ENCODE results near the gene ELAVL1.
A peak's percentile ranks its signal among the peaks of the same experiment; 100 is the strongest.
"Not testable (repeated sequence)": the region's sequence is repeated elsewhere in the genome, so short reads cannot be mapped to it uniquely, and the experiment has no call there.

ELAVL1 gene

DNA sequence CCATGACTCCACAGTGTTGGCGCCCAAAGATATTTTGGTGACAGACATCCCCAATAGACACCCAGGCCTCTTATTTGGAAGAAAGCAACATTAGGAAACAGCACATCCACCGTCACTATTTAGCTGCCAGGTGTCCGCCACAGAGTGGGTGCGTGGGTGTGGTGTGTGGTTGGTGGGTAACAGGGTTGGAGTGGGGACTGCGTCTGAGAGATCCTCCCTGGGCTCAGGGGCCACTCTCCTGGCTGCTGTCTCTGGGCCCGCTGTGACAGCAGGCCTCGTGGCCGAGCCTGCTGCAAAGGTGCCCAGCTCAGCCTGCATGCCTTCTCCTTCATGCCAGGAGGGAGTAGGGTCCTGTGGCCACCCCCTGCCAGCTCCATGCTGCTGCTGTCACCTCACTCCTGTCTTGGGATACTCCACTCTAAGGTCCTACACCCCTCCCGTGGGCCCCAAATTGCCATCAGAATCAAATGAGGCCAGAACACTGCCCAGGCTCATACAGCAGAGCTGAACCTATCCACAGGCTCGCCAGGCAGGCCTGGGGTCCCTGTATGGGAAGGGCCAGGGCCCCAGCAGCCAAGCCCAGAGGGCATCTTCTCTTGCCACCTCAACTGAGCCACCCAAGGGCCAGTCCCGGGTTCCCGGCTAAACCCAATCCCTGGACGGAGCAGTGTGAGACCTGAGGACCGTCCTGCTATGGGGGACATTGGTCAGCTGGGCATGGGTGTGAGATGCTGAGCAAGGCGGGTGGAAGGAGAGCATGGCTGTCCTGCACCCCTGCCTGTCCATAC is 37.2 kb downstream of the ELAVL1 start:
- DNase-seq (ENCODE audit: low spot score) = no peak

DNA sequence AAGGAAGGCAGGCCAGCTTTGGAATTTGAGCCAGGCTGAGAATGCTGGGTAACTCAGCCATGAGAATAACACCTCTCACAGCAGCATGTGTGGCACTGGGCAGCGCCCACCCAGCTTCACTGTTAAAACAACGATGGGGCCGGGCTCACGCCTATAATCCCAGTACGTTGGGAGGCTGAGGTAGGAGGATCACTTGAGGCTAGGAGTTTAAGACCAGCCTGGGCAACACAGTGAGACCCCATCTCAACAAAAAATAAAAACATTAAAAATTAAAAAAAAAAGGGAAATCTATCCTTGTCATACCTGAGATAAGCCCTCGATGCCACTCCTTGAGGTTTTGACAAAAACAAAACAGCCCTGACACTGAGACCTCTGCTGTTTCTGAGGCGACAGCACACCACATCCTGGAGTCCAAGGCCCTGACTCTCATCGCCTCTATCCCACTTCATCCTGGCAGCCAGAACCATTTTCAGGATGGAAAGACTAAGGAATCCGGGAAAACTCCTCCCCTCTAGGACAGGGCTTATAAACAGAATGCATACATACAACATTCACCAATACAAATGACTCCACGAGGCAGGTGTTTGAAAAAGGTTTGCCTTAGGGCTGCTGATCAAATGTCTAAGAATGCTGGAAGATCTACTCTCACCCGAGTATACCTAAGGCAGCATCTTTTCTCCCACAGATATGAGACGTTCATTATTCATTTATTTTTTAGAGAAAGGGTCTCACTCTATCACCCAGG is 39.3 kb downstream of the ELAVL1 start:
- no peak for DNase-seq (ENCODE audit: low spot score)

DNA sequence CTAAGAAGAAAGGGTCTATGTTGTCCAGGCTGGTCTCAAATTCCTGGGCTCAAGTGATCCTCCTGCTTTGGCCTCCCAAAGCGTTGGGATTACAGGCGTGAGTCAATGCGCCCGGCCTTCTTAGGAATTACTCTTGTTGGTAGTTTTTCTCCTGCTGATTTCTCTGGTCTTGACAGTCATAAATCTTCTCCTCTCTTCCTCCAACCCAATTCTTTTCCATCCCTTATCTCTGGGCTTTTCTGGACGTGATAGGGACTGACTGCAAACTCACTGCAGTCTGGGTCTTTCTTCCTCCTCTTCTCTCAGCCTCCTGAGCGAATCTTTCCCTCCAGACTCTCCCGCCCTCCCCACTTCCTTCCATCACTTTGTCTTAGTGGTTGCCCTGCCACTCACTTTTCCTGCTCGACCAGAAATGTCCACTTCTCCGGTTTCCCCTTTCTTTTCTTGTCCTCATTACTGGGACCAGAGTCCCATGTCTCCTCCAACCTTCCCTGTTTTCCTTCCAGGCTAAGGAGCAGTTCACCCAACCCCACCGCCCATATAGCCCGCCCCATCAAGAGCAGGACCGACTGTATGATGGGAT is 40.1 kb downstream of the ELAVL1 start:
- DNase-seq (ENCODE audit: low spot score) = no peak

DNA sequence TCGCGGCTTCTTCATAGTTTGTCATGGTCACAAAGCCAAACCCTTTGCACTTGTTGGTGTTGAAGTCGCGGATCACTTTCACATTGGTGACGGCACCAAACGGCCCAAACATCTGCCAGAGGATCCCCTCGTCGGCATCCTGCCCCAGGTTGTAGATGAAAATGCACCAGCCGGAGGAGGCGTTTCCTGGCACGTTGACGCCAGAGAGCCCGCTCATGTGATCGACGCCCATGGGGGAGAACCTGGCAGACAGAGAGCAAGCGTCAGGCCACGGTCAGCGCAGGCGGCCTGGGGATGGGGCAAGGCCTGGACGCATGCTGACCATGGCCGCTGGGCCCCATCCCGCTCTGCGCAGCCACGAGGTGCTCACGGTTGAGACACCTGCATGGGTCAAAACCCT is 41.9 kb downstream of the ELAVL1 start:
- no peak for DNase-seq (ENCODE audit: low spot score)

DNA sequence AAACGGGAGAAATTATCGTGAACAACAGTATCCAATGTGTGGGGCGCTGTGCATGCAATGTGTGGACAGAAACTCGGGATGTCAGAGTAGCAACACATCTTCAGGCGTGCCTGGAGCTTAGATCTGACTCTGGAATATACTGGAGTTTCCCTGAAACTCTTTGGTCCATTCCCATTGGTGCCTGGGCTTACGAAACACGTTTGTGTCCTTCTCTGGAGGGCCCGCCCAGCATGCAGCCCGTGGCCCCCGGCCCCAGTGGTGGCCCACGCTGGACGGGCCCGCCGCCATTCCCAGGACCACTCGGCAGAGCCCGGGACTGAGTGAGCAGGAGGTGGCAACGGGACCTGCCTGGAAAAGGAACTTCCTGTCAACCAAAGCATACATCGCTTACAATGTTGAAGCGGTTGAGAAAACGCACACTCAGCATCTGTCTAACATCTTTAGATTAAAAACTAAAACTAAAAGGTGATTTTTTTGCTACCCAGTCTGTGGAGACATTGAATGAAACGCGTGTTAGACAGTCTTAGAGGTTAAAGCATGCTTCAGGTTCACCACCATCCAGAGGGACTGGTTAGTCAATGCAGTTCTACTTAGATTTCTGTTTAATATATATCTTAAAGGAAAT is 42.7 kb downstream of the ELAVL1 start:
- no peak for DNase-seq (ENCODE audit: low spot score)

DNA sequence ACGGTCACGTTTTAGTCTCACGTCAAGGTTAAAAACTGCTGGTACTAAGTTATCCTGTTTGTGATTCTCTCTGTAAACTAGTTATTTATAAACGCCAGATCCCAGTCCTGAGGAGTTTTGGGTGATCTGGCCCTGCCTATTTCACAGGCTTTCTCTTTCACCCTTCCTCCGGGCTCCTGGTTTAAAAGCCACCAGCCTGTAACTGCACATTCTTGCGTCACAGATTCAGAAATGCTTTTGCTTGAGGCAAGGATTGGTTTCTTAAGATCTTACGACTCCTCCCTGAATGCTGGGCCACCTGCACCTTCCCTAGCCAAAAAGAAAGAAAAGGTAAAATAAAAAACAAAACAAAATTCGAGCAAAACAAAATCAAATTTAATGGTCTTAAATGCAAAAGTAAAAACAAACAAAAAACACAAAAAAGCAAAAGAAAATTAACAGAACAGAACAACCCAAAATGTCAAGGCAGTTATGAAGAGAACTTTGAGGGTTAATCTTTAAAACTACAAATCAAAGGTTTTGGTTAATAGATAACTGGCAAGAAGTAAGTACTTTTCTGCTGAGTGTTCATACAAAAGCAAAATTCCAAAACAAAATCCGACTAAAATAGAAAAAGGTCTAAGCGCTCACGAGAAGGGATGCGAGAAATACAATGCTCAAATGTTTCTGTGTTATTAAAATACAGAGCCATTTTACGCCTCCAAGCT is 43.4 kb downstream of the ELAVL1 start:
- DNase-seq (ENCODE audit: low spot score) = no peak

DNA sequence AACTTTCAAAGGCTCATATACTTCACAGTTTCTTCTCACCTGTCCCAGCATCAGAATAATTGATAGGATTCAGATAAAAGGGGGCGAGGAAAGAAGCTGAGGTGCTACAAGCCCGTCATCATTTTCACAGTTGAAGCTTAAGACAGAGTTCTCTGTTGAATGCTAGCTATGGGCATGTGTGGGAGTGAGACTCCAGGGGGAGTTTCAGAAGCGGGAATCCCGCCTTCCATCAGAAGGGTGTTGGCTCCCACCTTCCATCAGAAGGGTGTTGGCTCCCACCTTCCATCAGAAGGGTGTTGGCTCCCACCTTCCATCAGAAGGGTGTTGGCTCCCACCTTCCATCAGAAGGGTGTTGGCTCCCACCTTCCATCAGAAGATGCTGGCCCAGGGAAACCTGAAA is 44.4 kb downstream of the ELAVL1 start:
- DNase-seq (ENCODE audit: low spot score) = not testable (repeated sequence)

DNA sequence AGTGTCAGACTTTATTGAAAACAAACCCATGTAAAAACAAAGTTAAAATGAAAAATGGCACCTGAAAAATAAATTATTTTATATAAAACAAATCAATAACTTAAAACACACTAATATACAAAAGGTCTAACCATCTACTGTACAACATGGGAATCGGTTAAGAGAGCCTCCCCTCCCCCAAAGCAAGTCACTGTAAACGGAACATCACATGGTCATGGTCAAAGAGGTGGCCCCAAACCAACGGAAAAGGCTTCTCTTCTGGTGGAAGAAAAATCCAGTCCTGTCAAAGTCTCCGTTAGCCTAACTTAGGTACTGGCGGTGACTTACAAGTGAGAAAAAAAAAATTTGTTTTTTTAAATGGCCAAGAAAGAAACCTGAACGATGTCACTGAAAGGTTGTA is 46.2 kb downstream of the ELAVL1 start:
- DNase-seq (ENCODE audit: low spot score) = no peak

DNA sequence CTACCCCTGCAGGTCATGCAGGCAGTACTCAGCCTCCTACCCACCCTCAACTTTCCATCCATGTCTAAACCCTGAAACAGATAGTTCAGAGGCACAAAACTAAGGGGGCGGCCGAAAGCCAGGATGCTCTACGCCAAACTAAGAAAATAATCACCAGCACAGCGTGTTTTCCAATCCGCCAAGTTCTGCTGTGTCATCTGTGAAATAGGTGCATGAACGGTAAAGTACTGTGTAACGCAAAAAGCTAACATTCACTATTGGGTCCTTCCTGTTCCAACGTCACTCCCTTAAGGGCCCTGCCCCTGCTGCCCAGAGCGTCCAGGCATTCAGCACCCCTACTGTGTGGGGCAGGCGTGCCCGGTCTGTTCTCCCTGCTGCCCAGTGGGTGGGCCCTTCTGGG is 49.7 kb downstream of the ELAVL1 start:
- DNase-seq (ENCODE audit: low spot score) = no peak

DNA sequence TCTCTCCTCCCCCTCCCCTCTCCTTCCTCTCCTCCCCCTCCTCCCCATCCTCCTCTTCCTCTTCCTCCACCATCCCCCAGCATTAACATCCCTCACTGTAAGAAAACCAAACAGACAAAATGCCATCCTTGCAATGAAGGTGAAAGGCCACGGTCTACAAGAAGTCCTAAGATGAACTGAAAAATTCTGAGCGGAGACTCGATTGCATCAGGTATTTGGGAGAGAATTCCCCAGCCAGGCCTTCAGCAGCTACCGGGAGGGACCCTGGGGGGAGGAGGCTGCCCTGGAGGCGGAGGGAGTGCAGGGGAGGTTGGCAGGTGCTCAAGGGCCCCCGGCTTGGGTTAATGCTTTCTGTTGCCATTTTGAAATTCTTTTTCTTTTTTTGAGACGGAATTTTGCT is 51.9 kb downstream of the ELAVL1 start:
- DNase-seq (ENCODE audit: low spot score) = no peak

DNA sequence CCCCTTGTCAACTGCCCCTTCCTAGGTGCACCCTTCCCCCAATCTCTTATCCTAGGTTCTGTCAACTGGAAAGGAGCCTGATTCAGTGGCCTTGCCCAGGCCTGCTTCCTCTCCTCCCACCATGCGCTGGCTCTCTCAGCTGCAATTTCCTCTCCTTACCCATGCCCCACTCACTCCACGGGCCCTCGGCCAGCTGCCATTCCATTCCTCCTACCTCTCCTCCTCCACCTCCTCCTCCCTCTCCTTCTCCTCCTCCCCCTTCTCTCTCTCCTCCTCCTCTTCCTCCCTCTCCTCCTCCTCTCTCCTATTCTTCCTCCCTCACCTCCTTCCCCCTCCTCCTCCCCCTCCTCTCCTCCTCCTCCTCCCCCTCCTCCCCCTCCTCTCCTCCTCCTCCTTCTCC is 52.4 kb downstream of the ELAVL1 start:
- DNase-seq (ENCODE audit: low spot score) = no peak

DNA sequence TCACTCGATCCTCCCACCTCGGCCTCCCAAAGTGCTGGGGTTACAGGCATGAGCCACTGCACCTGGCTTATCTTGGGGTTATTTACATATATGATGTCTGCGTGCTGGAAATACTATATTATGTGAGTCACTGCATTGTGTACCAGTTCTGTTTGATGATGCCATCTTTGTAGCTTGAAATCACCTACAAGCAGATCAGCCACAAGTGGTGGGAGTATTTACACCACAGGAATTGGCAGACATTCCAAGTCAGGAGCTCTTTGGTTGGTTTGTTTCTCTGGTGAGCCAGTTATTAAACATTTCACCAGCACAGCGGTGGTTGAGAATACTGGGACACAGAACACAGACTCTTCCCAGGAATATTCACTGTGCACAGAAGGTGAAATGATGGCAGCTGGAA is 57.5 kb downstream of the ELAVL1 start:
- DNase-seq (ENCODE audit: low spot score) = no peak

DNA sequence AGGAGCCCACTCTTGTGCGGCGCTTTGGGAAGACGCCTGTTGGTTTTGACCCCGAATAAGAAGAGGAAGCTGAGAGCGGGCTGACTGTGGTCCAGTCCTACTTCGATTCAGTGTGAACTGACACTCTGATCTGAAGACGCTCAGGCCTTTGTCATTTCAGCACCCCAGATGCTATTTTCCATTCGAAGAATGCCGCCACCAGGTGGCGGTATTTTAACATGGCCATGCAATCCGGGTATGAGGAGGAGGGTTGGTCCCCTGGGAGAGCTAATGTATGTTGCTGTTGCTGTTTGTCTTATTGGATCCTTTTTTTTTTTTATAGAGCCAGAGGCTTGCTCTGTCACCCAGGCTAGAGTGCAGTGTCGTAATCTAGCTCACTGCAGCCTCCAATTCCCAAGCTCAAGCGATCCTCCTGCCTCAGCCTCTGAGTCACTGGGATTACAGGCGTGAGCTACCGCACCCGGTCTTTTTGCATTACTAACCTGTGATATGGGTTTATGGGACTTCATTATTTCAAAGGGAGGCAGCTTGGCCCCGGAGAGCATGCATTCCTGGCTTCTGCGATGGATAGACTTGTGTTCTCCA is 61.2 kb downstream of the ELAVL1 start:
- DNase-seq (ENCODE audit: low spot score) = peak; percentile 82

DNA sequence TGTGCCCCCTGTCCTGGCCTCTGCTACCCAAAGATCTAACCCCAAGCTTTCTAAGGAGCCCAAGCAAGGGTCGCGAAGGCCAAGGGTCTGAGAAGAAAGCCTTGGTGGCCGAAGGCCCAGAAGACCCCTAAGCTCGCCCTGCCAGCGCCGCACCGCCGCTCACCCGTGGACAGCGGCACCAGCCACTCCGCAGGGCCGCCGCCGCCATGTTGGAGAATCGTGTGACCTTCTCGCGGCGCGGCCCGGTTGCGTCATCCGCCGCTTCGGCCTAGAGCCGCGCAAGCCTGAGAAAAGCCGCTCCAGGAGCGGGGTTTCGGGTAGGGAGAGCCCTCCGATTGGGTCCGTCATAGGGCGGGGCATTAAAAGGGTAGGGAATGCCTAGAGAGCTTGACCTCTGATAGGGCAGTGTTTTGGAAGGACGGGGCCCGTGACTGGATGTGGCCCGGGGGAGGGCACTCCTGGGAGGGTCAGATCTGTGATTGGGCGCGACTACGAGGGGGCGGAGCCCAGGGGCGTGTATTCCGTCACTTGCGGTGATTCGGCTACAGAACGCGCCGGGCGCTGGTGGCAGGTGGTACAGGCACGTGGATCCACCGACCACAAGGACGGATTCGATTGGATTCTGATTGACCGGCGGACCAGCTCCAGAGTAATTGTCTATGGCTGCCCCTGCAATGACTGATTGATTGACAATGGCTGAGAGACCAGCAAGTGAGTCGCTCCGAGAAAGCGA is 61.8 kb downstream of the ELAVL1 start, which contains the start of gene TIMM44:
Gene TIMM44 (minus strand): TSS at position 223 of the 733 bp plus-strand sequence. CDS start 15 bp downstream, at position 208.
- DNase-seq (ENCODE audit: low spot score) = peak; percentile 98

DNA sequence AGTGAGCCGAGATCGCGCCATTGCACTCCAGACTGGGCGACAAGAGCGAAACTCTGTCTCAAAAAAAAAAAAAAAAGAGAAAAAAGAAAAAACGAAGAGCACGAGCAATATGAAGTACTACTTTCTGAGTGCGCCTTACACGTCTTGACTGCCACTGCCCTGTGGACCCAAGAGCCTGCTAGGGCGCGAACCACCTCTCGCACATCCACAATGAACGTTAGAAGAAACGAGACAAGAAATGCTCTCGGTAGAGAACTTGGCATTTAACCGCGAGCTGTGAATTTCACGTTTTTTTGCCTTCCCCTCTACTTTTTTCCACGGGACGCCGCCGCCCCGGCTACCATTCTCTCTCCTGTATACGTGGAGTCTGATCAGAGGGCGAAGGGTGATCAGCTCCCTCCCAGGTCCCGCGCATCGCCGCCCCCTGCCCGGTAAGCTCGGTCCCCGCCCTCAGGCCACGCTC is 62.4 kb downstream of the ELAVL1 start:
- DNase-seq (ENCODE audit: low spot score) = no peak

DNA sequence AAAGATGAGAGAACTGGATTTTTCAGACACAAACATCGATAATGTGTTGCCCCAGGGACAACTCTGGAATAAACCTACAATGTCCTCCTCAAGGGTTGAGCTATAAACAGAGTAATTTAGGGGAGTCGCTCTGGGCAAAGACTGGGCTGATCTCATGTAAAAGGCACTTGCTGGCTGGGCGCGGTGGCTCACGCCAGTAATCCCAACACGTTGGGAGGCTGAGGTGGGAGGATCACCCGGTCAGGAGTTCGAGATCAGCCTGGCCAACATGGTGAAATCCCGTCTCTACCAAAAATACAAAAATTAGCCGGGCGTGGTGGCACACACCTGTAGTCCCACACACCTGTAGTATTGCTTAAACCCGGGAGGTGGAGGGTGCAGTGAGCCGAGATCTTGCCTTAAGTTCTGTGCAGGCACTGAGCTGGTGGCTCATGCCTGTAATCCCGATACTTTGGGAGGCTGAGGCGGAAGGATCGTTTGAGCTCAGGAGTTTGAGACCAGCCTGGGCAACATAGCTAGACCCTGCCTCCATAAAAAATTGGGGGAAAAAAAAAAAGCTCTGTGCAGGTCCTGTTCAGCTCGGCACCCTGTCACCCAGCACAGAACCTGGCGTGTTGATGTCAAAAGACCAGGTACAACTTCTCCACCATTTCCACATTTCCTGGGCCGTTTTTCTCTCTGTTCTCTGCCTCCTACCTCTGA is 63.4 kb downstream of the ELAVL1 start:
- DNase-seq (ENCODE audit: low spot score) = no peak

DNA sequence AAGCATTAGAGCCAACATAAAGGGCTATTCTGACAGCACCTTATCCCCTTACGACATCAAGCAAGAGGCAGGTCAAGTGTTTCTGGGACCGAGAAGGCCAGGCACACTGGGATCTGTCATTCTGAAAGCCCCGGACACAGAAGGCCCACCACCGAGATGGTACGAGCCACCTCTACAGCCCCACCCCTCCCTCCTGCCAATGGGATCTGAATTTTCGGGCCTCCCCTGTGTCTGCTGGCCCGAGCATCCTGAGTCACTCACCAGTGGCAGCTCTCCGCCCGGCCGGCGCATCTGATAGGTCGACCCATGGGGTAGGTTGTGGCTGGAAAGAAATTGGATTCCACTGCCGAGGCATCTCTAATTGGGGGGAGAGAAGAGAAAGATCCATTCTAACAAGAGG is 64.6 kb downstream of the ELAVL1 start:
- DNase-seq (ENCODE audit: low spot score) = no peak

DNA sequence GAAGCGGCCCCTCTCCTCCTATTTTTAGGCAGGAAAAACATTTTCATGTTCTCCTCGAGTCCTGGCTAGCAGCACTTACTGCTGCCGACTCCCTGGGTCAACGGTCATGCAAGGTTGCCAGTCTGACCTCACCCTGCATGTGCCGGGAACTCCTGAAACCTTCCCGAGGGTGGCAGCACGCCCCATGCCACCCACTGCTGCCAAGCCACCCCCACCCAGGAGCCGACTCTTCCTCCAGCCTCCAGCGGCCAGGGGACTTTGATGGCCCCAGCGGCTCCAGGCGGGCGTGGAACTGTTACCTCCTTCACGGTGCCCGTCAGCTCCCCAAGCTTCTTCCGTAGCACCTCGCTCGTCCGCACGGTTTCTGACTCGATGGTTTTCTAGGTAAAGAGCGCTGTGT is 70.7 kb downstream of the ELAVL1 start:
- DNase-seq (ENCODE audit: low spot score) = no peak

DNA sequence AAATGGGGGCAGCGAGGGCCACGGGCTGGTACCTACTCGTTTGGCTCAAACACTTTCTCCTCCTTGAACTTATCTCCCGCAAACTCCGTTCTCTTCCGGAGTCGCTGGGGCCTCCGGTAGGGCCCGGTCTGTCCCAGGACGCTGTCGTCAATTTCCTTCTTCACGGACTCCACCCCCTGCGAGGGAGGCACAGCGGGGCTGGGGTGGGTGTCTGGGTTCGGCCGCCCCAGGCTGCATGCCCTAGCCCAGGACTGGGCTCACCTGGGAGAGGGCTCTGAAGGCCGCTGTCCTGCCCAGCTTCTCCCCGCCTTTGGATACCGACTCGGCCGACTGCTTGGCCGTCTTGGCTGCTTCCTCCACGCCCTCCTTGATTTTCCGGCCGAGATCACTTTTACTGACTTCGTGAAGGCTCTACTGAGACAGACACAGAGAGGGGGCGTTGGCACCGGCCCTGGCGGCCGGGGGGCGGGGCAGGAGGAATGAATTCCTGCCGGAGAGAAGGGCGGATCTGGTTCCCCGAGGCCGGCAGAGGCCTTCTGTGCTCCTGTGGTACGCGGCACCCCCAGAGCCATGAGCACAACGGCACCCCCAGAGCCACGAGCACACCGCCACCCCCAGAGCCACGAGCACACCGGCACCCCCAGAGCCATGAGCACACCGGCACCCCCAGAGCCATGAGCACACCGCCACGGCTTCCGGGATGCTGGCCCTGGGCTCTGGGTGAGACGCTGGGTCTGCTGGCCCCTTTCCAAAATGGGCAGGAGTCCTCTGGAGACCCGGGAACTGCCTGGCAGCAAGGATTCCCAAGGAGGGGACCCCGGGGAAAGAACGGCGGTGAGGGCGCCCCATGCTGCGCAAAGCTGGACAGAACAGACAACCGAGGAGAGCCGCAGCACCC is 71.4 kb downstream of the ELAVL1 start:
- DNase-seq (ENCODE audit: low spot score) = no peak
